LNCAP (cell line): ENCODE measurements around the gene SEMA3D.

Source experiments
- TF ChIP-seq, protein P1 (sequence below): fragments of 450-650 bp; IDR thresholded peaks from 2 replicates; pipeline ENCODE4 v1.5.1; 2017; ENCODE audit warnings: mild to moderate bottlenecking

The SEMA3D gene

GRCh38 chr7:85106719-85107118, 80.1 kb downstream of the SEMA3D start:
- TF ChIP-seq, protein P1, sequence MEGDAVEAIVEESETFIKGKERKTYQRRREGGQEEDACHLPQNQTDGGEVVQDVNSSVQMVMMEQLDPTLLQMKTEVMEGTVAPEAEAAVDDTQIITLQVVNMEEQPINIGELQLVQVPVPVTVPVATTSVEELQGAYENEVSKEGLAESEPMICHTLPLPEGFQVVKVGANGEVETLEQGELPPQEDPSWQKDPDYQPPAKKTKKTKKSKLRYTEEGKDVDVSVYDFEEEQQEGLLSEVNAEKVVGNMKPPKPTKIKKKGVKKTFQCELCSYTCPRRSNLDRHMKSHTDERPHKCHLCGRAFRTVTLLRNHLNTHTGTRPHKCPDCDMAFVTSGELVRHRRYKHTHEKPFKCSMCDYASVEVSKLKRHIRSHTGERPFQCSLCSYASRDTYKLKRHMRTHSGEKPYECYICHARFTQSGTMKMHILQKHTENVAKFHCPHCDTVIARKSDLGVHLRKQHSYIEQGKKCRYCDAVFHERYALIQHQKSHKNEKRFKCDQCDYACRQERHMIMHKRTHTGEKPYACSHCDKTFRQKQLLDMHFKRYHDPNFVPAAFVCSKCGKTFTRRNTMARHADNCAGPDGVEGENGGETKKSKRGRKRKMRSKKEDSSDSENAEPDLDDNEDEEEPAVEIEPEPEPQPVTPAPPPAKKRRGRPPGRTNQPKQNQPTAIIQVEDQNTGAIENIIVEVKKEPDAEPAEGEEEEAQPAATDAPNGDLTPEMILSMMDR: no peak

GRCh38 chr7:85104432-85105205, 82.2 kb downstream of the SEMA3D start:
- TF ChIP-seq, protein P1: no peak

GRCh38 chr7:85103962-85104361, 82.9 kb downstream of the SEMA3D start:
- TF ChIP-seq, protein P1: no peak

DNA sequence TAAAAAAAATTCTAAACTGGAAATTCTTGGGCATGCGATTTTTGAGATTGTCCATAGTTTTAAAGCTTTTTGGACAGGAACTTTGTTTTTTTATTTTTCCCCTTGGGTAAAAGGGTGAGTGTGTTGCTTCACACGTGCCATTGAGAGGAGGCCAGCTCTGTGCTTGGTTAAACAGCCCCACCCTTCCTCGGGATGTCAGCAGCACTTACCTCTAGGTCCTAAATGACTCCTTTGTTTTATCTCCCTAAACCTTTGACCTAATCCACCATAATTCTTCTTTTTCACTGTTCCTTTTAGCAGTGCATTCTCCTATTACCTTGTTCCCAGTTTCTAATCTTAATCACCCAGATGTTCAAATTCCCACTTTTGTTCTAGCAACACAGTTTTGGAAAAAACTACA, 83.5 kb downstream of the SEMA3D start:
- TF ChIP-seq, protein P1: no peak

- TF ChIP-seq, protein P1: no peak
Observed at GRCh38 chr7:85102813-85103350, 84.0 kb downstream of the SEMA3D start.

- TF ChIP-seq, protein P1: no peak
Observed at GRCh38 chr7:85101347-85101746, 85.5 kb downstream of the SEMA3D start.

- TF ChIP-seq, protein P1: no peak
Observed at GRCh38 chr7:85097844-85098243, 89.0 kb downstream of the SEMA3D start.
